Activated CD4-positive, alpha-beta T cell treated with anti-CD3 and anti-CD28 coated beads, Interleukin-2, Interleukin-4, amounts not matched to agents 100 ng/mL and 50 ng/mL, durations not matched to agents 16 hours and 8 hours (primary cell): ENCODE results near the gene MLIP.

ENCODE experiments used
- DNase-seq: peaks from one replicate; pipeline ENCODE4 v3.0.0-alpha.2; 2020; ENCODE audit warnings: low spot score

The MLIP gene

DNA sequence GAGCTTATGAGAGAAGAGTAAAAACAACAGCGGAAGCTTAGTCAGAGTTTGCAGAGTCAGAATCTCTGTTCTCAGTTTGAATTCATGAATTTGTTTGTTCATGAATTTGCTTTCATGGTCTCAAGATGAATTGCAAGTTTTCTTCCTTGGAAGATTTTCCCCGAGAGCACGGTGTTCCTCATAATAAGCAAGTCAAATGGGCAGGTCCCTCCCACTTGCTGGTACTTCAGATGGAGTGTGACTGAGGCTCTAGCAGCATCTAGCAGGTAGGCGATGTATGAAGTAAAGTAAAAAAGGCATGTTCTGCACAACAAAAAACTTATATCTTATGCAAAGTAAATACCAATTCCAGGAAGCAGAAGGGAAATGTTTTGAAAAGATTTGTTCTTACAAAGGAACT, 15.5 kb upstream of the MLIP start:
- DNase-seq = no peak

- no peak for DNase-seq
These were observed 14.4 kb upstream of the MLIP start for GRCh38 chr6:54096811-54097210.

GRCh38 chr6:54097753-54098152, 13.5 kb upstream of the MLIP start:
- no peak for DNase-seq

DNA sequence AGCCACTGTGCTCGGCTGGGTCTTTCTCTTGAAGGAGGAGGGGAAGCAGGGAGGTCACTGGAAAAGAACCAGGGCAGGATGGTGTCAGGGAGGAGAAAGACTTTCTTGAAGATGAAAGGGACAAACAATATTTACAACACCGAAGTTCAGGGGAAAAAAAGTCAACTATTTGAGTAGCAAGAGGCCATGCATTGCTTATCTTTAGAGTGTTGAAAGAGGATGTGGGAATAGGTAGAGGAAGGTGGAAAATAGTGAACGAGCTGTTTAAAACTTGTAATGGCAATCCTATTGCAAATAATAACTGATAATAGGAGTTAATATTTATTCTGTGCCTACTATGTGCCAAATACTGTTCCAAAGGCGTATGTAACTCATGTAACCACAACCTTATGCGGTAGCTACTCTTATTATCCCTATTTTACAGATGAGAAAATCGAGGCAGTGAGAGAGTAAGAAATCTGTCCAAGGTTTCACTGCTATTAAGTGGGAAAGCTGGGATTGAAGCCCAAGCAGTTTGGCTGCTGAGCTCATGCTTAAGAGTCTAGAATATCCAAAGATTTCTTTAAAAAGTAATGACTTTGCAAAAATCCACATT, 12.7 kb upstream of the MLIP start:
- DNase-seq = no peak

DNA sequence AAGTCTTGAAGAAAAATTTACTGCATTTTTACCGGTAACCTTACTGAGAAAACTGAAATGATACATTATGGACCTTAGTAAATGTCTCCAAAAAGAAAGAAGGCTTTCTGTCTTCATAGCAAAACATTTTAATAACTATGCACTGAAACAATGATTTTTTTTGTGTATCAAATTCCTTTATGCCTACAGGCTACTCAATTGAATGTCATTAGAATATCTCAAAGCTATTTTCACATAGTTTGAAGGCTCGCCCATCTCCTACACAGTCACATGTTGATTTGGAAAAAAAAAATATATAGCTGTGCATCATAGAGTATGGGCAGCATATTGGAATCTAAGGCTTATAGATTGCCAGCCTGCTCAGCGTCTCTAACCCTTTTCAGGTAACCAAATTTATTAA, 12.0 kb upstream of the MLIP start:
- no peak for DNase-seq

DNA sequence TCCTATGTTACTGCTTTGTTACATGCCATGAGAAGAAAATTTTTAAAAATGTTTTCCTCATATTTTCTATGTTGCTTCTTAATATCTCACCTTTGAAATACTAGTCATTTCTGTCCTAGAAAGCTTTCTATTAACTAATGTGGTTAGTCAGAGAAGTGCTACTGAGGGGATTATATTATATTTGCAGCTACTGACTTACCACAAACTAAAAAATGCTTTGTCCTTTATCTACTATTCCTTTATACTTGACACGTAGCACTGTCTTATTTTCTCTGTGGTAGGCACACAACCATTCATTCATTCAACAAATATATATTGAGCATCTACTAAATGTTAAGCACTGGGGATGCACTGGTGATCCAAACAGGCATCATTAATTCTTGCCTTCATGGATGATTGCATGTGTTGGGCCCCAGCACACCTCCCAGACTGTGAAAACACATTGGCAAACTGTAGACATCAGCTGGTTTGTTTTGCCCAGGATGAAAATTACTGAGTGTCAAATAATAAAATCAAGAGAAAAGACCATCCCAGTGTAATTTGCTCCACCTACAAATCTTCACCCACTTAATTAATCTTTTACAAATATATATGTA, 10.7 kb upstream of the MLIP start:
- no peak for DNase-seq

GRCh38 chr6:54102238-54102637, 9.0 kb upstream of the MLIP start:
- no peak for DNase-seq

DNA sequence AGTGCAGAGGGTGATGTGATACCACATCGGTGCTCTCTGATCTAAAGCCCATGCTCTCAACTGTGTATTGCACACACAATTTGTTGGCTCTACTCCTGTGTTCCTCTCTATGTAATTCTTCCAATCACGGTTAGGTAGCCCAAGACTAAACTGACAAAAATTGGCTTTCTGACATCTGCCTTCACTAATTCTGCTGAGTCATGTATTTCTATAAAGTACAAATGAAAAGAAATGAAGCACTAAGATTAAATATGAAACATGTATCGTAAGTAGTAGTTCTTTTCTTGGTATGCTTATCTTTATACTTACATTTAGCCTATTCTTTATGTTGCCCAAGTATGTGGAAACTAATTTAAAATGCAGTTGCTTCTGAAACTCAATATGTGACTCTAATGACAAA, 7.7 kb upstream of the MLIP start:
- no peak for DNase-seq

DNA sequence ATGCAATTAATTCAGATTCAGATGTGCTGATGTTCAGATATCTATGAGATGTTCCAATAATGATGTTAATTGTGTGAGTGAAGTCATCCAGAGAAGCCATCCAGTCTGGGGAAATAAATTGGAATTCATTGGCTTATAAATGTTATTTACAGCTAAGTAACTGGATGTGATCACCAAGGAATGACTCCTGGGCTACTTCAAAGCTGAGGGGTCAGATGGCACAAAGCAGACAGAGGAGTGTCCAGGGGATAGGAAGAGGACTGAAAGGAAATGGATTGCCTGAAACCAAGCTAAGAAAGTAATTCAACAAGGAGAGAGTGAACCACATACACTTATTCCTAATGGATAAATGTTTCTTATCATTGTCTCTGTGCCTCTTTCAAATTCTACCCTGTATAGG, 4.5 kb upstream of the MLIP start:
- DNase-seq = no peak

DNA sequence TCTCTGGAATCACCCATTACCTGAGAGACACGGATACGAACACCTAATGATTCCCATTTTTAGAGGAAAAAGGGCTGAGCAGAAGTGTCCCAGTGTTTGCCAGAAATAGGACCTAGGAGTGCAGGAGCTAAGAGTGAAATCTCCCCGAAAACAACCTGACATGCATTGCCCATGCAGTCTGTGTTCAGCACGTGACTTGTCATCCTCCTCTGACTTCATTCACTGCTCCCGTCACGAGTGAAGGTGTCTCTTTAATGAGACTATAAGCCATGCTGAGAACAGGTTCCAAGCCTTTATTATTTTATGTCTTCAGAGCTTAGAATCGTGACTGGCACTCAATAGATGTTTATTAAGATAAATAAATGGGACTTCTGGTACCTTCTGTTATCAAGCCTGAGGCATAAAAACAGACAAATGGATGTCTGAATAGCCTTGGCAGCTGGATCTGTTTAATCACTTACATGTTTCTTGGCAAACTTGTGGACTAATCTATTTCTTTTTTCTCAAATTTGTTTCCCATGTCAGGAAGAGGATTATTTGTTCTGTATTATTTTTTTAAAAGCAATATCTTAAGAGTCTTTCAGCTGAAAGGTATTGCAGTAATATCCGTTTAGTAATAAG, 3.7 kb upstream of the MLIP start:
- DNase-seq = no peak

- no peak for DNase-seq
These were observed 3.0 kb upstream of the MLIP start for GRCh38 chr6:54108271-54108670.

- DNase-seq = no peak
These were observed 1.7 kb upstream of the MLIP start for GRCh38 chr6:54109586-54109985.

DNA sequence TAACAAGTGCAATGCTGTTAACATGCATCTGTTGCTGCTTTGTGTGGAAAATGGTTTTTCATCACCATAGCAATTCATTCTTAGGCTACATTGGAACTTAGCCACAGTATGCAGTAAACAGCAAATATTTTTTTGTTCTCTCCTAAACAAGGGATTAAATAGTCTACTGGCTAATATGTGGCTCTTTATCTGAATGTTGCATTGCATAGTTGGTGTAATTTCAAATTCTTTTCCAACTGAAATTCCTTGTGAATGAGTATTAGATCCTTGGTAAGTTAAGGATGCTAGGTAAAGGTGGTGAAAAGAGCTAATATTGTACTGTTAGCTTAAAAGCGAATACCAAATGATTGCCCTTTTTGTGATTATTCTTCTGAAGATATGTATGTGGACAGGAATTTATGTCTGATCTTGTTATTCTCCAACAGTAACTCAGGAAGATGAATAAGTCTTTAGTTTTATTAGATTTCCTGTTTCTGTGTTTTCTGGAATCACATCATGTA, 958 bp downstream of the MLIP start:
- DNase-seq = no peak

GRCh38 chr6:54114991-54115390, 3.7 kb downstream of the MLIP start:
- DNase-seq = no peak

- no peak for DNase-seq
These were observed 4.7 kb downstream of the MLIP start for GRCh38 chr6:54115966-54116365.

DNA sequence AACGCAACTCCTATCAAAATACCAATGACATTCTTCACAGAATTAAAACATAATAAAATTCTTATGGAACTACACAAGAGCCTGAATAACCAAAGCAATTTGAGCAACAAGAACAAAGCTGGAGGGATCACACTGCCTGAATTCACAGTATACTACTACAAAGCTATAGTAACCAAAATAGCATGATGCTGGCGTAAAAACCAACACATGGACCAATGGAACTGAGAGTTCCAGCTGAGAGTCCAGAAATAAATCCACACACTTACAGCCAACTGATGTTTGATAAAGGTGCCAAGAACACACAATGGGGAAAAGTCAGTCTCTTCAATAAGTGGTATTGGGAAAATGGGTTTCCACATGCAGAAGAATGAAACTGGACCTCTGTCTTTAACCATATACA, 6.9 kb downstream of the MLIP start:
- DNase-seq = no peak

- no peak for DNase-seq
These were observed 14.2 kb downstream of the MLIP start for GRCh38 chr6:54125493-54125892.

DNA sequence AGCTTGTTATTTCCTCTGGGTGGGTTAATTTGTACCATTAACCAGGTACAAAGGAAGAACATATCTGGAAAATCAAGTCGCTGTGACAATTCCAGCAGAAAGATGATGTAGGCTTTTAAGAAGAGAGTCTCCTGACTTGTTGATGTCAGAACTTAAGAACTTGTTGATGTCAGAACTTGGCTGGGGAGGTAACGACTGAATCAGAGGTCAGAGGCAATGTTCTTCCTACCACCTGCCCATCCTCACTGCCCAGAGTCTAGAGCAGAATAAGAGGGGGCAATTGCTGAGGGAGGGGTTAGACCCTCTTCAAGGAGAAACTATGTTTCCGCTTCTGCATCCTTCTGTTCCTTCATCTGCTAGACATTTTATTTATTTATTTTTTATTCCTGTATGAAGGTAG, 18.9 kb downstream of the MLIP start:
- no peak for DNase-seq

DNA sequence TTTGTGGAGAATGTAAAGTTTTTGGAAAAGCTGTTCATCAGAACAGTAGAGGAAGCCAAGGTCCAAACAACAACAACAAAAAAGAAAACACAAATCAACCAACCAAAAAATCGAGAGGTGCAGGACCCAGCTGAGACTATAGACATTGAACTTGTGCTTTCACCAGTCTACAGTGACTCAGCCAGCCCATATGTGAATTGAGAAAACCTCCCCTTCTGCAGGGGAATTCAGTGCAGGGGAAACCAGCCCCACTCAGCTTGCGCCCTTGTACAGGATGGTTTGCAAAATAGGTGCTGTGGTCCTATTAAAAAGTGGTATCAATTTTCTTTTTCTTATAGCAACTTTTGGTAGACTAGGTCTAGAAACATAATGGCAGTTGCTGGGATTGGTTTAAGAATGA, 21.3 kb downstream of the MLIP start:
- DNase-seq = no peak

DNA sequence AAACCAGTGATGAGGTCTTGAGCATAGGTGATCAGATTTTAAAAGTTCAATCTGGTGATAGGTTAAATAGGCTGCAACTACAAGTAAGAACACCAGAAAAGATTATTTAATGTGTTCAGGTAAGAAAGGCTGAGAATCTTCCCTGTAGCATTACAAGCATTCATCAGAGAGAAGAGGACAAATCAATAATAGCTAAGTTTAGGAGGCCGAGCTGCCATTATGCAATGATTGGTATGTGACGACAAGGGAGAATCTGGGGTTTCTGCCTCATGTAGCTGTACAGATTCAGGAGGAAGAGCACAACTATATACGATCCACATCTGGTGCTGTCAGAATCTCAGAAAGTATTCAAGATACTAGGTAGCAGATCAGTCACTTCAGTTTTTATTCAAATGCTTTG, 21.9 kb downstream of the MLIP start:
- no peak for DNase-seq

GRCh38 chr6:54134935-54135334, 23.7 kb downstream of the MLIP start:
- no peak for DNase-seq

DNA sequence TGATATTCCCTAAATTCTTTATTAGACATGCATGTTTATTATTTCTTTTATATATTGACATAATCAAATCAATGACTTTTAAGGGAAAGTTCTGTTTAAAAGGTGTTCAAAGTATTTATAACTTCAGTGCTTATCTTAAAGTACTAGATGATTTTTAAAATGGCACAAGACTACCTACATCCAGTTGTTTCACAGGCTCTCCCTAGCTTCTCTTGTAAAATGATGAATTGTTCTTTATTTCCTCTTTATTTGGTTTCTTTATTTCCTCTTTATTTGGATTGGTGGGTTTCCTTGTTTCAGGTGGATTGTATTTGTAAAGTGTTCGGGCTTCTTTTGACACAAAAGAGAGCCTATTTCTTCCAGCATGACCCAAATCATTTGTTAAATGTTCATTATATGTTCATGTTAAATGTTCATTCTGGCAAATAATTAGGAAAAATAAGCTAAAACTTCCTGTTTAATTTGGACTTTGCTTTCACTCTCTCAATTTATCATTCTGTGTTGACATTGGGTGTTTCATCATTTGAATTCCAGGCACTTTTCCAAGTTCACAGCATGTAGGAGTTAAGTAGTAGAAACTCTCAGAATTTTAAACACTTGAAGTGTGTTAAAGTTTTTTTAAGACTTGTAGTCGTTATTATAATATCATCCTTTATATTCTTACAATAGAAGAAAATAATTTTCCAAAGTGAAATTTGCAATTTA, 24.6 kb downstream of the MLIP start:
- no peak for DNase-seq

DNA sequence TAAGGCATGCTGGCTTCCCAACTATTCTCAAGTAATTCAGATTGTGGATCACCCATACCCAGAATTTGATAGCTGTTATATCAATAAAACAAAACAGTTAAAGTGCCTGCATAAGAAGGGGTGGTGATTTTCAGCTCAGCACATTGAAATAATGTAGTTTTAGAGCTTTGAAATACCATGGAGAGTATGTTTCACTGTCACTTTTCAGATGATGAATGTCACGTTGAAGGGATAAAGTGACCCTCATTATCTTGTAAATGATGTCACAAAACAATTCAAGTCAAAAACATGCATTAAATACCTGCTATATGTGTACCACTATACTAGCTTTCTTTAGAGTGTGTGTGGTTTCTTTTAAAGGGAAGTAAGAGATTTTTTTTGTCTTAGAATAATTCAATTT, 27.6 kb downstream of the MLIP start:
- no peak for DNase-seq
